Measurements from ENCODE around the gene RBKS.

The RBKS gene

GRCh38 chr2:27815860-27816438 is 74.2 kb downstream of the RBKS start:
- Histone ChIP-seq H3K36me3 (ENCODE audit: control insufficient read depth in 2 of 2, insufficient read depth in 1 of 2, low read length in 2 of 2) (no peaks in the 10 kb centered on the region), H3K27ac (ENCODE audit: extremely low read depth, low read depth, low read length) (no peak overlapping the region), H3K9me3 (ENCODE audit: control insufficient read depth, insufficient read depth, low read depth, low read length) (no peaks in the 10 kb centered on the region), H3K4me1 (ENCODE audit: control insufficient read depth, insufficient read depth, low read length) (no peaks in the 10 kb centered on the region), H3K4me3 (ENCODE audit: low read depth, low read length) (no peak overlapping the region)
- no peak for TF ChIP-seq ZNF707 (tag by site-specific recombination; IDR thresholded peaks at IDR 0.05)
- TF ChIP-seq GLI2 (tag by site-specific recombination; IDR thresholded peaks at IDR 0.05; ENCODE audit: borderline replicate concordance, low read depth): no peak
- no peak for TF ChIP-seq ZNF449 (tag by site-specific recombination; IDR thresholded peaks at IDR 0.05)
- TF ChIP-seq WT1 (tag by site-specific recombination; IDR thresholded peaks at IDR 0.05): no peak
- TF ChIP-seq ZNF670 (tag by site-specific recombination; IDR thresholded peaks at IDR 0.05; ENCODE audit: low read depth): no peak
- no peak for TF ChIP-seq ZNF19 (tag by site-specific recombination; IDR thresholded peaks at IDR 0.05; ENCODE audit: low read depth)
- ChIA-PET POLR2A (no interaction called here), CTCF (interaction anchor here (0.5 kb wide), 1 partner anchor 576 kb away, joined by 4 read pairs; no protein-coding TSS in a partner anchor)

GRCh38 chr2:27814758-27815157 is 75.4 kb downstream of the RBKS start:
- ChIA-PET POLR2A (no interaction called here), CTCF (no interaction called here)
- Histone ChIP-seq H3K4me1 (ENCODE audit: control insufficient read depth, insufficient read depth, low read length) (no peaks in the 10 kb centered on the region), H3K36me3 (ENCODE audit: control insufficient read depth in 2 of 2, insufficient read depth in 1 of 2, low read length in 2 of 2) (no peaks in the 10 kb centered on the region), H3K9me3 (ENCODE audit: control insufficient read depth, insufficient read depth, low read depth, low read length) (no peaks in the 10 kb centered on the region), H3K27ac (ENCODE audit: extremely low read depth, low read depth, low read length) (no peak overlapping the region), H3K4me3 (ENCODE audit: low read depth, low read length) (no peak overlapping the region)
- no peak for TF ChIP-seq PATZ1 (tag by site-specific recombination; IDR thresholded peaks at IDR 0.05)
- TF ChIP-seq ZNF18 (tag by site-specific recombination; IDR thresholded peaks at IDR 0.05): no peak
- no peak for TF ChIP-seq ELK4 (IDR thresholded peaks at IDR 0.05; ENCODE audit: borderline replicate concordance, low read depth, low read length)
- TF ChIP-seq ZNF416 (tag by site-specific recombination; IDR thresholded peaks at IDR 0.05): no peak
- TF ChIP-seq CTCF (tag by site-specific recombination; IDR thresholded peaks at IDR 0.05): no peak
- no peak for TF ChIP-seq ZNF623 (tag by site-specific recombination; IDR thresholded peaks at IDR 0.05)
- no peak for TF ChIP-seq ZNF292 (tag by site-specific recombination; IDR thresholded peaks at IDR 0.05; ENCODE audit: borderline replicate concordance, low read depth)
- no peak for TF ChIP-seq ZSCAN5A (tag by site-specific recombination; IDR thresholded peaks at IDR 0.05)
- no peak for TF ChIP-seq KLF9 (tag by site-specific recombination; IDR thresholded peaks at IDR 0.05; ENCODE audit: low read depth)
- no peak for TF ChIP-seq ZNF140 (tag by site-specific recombination; IDR thresholded peaks at IDR 0.05)
- no peak for TF ChIP-seq ZNF704 (tag by site-specific recombination; IDR thresholded peaks at IDR 0.05)
- TF ChIP-seq ZNF10 (tag by site-specific recombination; IDR thresholded peaks at IDR 0.05): no peak
- TF ChIP-seq GFI1B (tag by site-specific recombination; IDR thresholded peaks at IDR 0.05): no peak
- no peak for TF ChIP-seq ZNF324 (tag by site-specific recombination; IDR thresholded peaks at IDR 0.05)
- no peak for TF ChIP-seq AEBP2 (tag by site-specific recombination; IDR thresholded peaks at IDR 0.05; ENCODE audit: borderline replicate concordance)
- no peak for TF ChIP-seq ZNF394 (tag by site-specific recombination; IDR thresholded peaks at IDR 0.05; ENCODE audit: borderline replicate concordance)

Data from HEK293 (cell line).